Mesenchymal stem cell (in vitro differentiated cells and primary cell): ENCODE results near the gene AMT.

Experiments used
- DNase-seq: peaks from one replicate; pipeline ENCODE4 v3.0.0-alpha.2; 2013
- H2AFZ ChIP-seq: one replicate; pipeline ENCODE4 v1.6.1; 2013; ENCODE audit warnings: low read depth, mild to moderate bottlenecking, control low read depth, inconsistent platforms, low read length, moderate library complexity
- H2AK5ac ChIP-seq: 2 replicates; pipeline ENCODE4 v1.6.1; 2013; ENCODE audit warnings: low read length, moderate library complexity, mild to moderate bottlenecking, inconsistent platforms; ENCODE audit not compliant: severe bottlenecking
- H2BK120ac ChIP-seq: one replicate; pipeline ENCODE4 v1.6.1; 2013; ENCODE audit warnings: low read depth, mild to moderate bottlenecking, inconsistent platforms, low read length, moderate library complexity
- H2BK12ac ChIP-seq, 2 experiments: one replicate each; pipeline ENCODE4 v1.6.1; 2013; ENCODE audit warnings: inconsistent platforms in 2 of 2, low read length in 2 of 2, mild to moderate bottlenecking in 2 of 2, moderate library complexity in 2 of 2, control low read depth in 1 of 2
- H2BK15ac ChIP-seq: one replicate; pipeline ENCODE4 v1.6.1; 2013; ENCODE audit warnings: mild to moderate bottlenecking, low read depth, inconsistent platforms; ENCODE audit not compliant: poor library complexity, severe bottlenecking
- H2BK5ac ChIP-seq: 2 replicates; pipeline ENCODE4 v1.6.1; 2013; ENCODE audit warnings: low read depth, mild to moderate bottlenecking, low read length, control low read depth, inconsistent platforms; ENCODE audit not compliant: poor library complexity, severe bottlenecking
- H3K14ac ChIP-seq, 2 experiments: one replicate each; pipeline ENCODE4 v1.6.1; 2013; ENCODE audit warnings: inconsistent platforms in 2 of 2, low read length in 2 of 2, control low read depth in 1 of 2, mild to moderate bottlenecking in 1 of 2, moderate library complexity in 1 of 2
- H3K18ac ChIP-seq, 2 experiments: one replicate each; pipeline ENCODE4 v1.6.1; 2013; ENCODE audit warnings: inconsistent platforms in 2 of 2, low read length in 2 of 2, control low read depth in 1 of 2, low read depth in 1 of 2, mild to moderate bottlenecking in 1 of 2
- H3K23ac ChIP-seq, 2 experiments: one replicate each; pipeline ENCODE4 v1.6.1; 2013; ENCODE audit warnings: inconsistent platforms in 2 of 2, low read length in 2 of 2, mild to moderate bottlenecking in 2 of 2, moderate library complexity in 2 of 2, control low read depth in 1 of 2
- H3K27ac ChIP-seq: 2 replicates; pipeline ENCODE4 v1.5.1; 2013; ENCODE audit warnings: mild to moderate bottlenecking, moderate library complexity, low read length, control low read depth, inconsistent platforms; ENCODE audit not compliant: poor library complexity, severe bottlenecking
- H3K27me3 ChIP-seq, 2 experiments: 2 replicates each; pipeline versions ENCODE4 v1.6.1 to v1.7.0; 2013; ENCODE audit warnings: low read length in 2 of 2, mild to moderate bottlenecking in 2 of 2, moderate library complexity in 2 of 2, control low read depth in 1 of 2, inconsistent platforms in 1 of 2; ENCODE audit not compliant: control insufficient read depth in 1 of 2, insufficient read depth in 1 of 2
- H3K36me3 ChIP-seq, 2 experiments: 2 replicates each; pipeline versions ENCODE4 v1.6.1 to v1.7.0; 2013; ENCODE audit warnings: low read length in 2 of 2, control low read depth in 1 of 2, inconsistent platforms in 1 of 2, low read depth in 1 of 2, mild to moderate bottlenecking in 1 of 2; ENCODE audit not compliant: insufficient read depth in 2 of 2, control insufficient read depth in 1 of 2
- H3K4ac ChIP-seq, 2 experiments: one replicate each; pipeline ENCODE4 v1.6.1; 2013; ENCODE audit warnings: inconsistent platforms in 2 of 2, low read length in 2 of 2, mild to moderate bottlenecking in 2 of 2, moderate library complexity in 2 of 2, control low read depth in 1 of 2, low read depth in 1 of 2
- H3K4me1 ChIP-seq: 2 replicates; pipeline ENCODE4 v1.6.1; 2013; ENCODE audit warnings: low read depth, low read length, control low read depth; ENCODE audit not compliant: control insufficient read depth, insufficient read depth
- H3K4me2 ChIP-seq: 2 replicates; pipeline ENCODE4 v1.6.1; 2013; ENCODE audit warnings: low read length, mild to moderate bottlenecking, inconsistent platforms; ENCODE audit not compliant: poor library complexity, severe bottlenecking
- H3K4me3 ChIP-seq, 2 experiments: 2 replicates each; pipeline versions ENCODE4 v1.5.1 to v1.7.0; 2013; ENCODE audit warnings: low read length in 2 of 2, mild to moderate bottlenecking in 2 of 2, control low read depth in 1 of 2, low read depth in 1 of 2; ENCODE audit not compliant: insufficient read depth in 1 of 2
- H3K79me1 ChIP-seq: replicated peaks from 2 replicates; pipeline ENCODE4 v1.6.1; 2013; ENCODE audit warnings: mild to moderate bottlenecking, control low read depth, low read length, inconsistent platforms; ENCODE audit not compliant: poor library complexity, severe bottlenecking
- H3K9ac ChIP-seq: 2 replicates; pipeline ENCODE4 v1.7.0; 2013; ENCODE audit warnings: mild to moderate bottlenecking, low read length, moderate library complexity
- H3K9me3 ChIP-seq: 2 replicates; pipeline ENCODE4 v1.7.0; 2013; ENCODE audit warnings: mild to moderate bottlenecking, low read length; ENCODE audit not compliant: control insufficient read depth
- H4K8ac ChIP-seq: one replicate; pipeline ENCODE4 v1.6.1; 2013; ENCODE audit warnings: inconsistent platforms, mild to moderate bottlenecking, low read length, moderate library complexity
- H4K91ac ChIP-seq: one replicate; pipeline ENCODE4 v1.6.1; 2013; ENCODE audit warnings: mild to moderate bottlenecking, low read length, inconsistent platforms
- WGBS: methylation state at CpG from one replicate; pipeline ENCODE4 v1.1.7; 2013; ENCODE audit warnings: mixed read lengths; 5-methylcytosine and 5-hydroxymethylcytosine counted together

Gene AMT

GRCh38 chr3:49414753-49415152, 7.5 kb downstream of the AMT start:
- no peak overlapping the region for H2BK15ac ChIP-seq
- no peak overlapping the region for H3K14ac ChIP-seq
- no peaks in the 10 kb centered on the region for H3K9me3 ChIP-seq
- no peak overlapping the region for H3K27ac ChIP-seq
- no peak overlapping the region for H2BK120ac ChIP-seq
- no peaks in the 10 kb centered on the region for H3K27me3 ChIP-seq
- H2BK5ac ChIP-seq = no peak overlapping the region
- no peak overlapping the region for H2BK12ac ChIP-seq
- no peak overlapping the region for H4K8ac ChIP-seq
- H3K4me1 ChIP-seq = peaks cover 29% of the 10 kb centered on the region
- no peak overlapping the region for H2AK5ac ChIP-seq
- H3K4me2 ChIP-seq = no peak overlapping the region
- peaks cover 34 to 51% of the 10 kb centered on the region in 2 experiments for H3K36me3 ChIP-seq
- no peak overlapping the region for H3K4ac ChIP-seq
- H3K4me3 ChIP-seq = no peak overlapping the region
- no peak overlapping the region for H3K23ac ChIP-seq
- H4K91ac ChIP-seq = no peak overlapping the region
- no peak for DNase-seq
- no peak overlapping the region for H3K9ac ChIP-seq
- no peak overlapping the region for H2AFZ ChIP-seq
- WGBS = 95% methylated on average over 2 of the region's 2 CpGs
- peaks cover 33% of the 10 kb centered on the region for H3K79me1 ChIP-seq
- H3K18ac ChIP-seq = no peak overlapping the region

GRCh38 chr3:49413338-49413734, 8.9 kb downstream of the AMT start:
- H2BK5ac ChIP-seq = no peak overlapping the region
- DNase-seq = no peak
- WGBS = 97% methylated on average over 6 of the region's 6 CpGs

GRCh38 chr3:49412632-49413337, 9.5 kb downstream of the AMT start:
- H2AK5ac ChIP-seq = peak overlapping the region; percentile 90
- peak overlapping the region; percentile 99 for H3K18ac ChIP-seq
- H3K79me1 ChIP-seq = peaks cover 31% of the 10 kb centered on the region
- H3K27me3 ChIP-seq = no peaks in the 10 kb centered on the region
- no peak for DNase-seq
- peak overlapping the region in 1 of 2 experiments; percentile 98 for H3K14ac ChIP-seq
- peak overlapping the region; percentile 71 for H3K27ac ChIP-seq
- peak overlapping the region; percentile 96 for H3K9ac ChIP-seq
- peaks cover 24 to 39% of the 10 kb centered on the region in 2 experiments for H3K36me3 ChIP-seq
- H3K4me3 ChIP-seq = peak overlapping the region; percentile 75 to 90
- peak overlapping the region; percentile 72 for H3K4me2 ChIP-seq
- peak overlapping the region; percentile 2 to 3 for H2BK12ac ChIP-seq
- H2BK5ac ChIP-seq = no peak overlapping the region
- H3K4me1 ChIP-seq = peaks cover 27% of the 10 kb centered on the region
- peak overlapping the region; percentile 98 for H4K8ac ChIP-seq
- peak overlapping the region; percentile 44 for H2BK120ac ChIP-seq
- peak overlapping the region; percentile 15 for H2BK15ac ChIP-seq
- WGBS = 67% methylated on average over 16 of the region's 16 CpGs
- H3K9me3 ChIP-seq = no peaks in the 10 kb centered on the region
- peak overlapping the region; percentile 46 for H2AFZ ChIP-seq
- peak overlapping the region in 1 of 2 experiments; percentile 34 for H3K23ac ChIP-seq
- H3K4ac ChIP-seq = peak overlapping the region; percentile 93 to 94
- H4K91ac ChIP-seq = peak overlapping the region; percentile 97

More at GRCh38 chr3:49413338-49413734, 8.9 kb downstream of the AMT start:
- Histone ChIP-seq H3K9ac (peak overlapping the region; percentile 96), H3K14ac (no peak overlapping the region), H3K4me2 (peak overlapping the region; percentile 72), H2AFZ (no peak overlapping the region), H2BK15ac (no peak overlapping the region), H3K27me3 (no peaks in the 10 kb centered on the region), H2BK12ac (no peak overlapping the region), H4K91ac (no peak overlapping the region), H3K18ac (no peak overlapping the region), H3K79me1 (peaks cover 31% of the 10 kb centered on the region), H3K27ac (no peak overlapping the region), H3K9me3 (no peaks in the 10 kb centered on the region), H3K23ac (no peak overlapping the region), H2BK120ac (no peak overlapping the region), H2AK5ac (peak overlapping the region; percentile 79), H3K36me3 (peaks cover 27 to 43% of the 10 kb centered on the region in 2 experiments), H4K8ac (no peak overlapping the region), H3K4ac (no peak overlapping the region), H3K4me3 (peak overlapping the region in 1 of 2 experiments; percentile 90), H3K4me1 (peaks cover 26% of the 10 kb centered on the region)

- Histone ChIP-seq H3K27ac (peak within 1 kb of the TSS; percentile 71), H2AK5ac (peak within 1 kb of the TSS; percentile 90)
- peak; percentile 100 for DNase-seq
Measured at GRCh38 chr3:49411968-49412631, 10.2 kb downstream of the AMT start, which contains the start of the genes RHOA and TCTA. Gene RHOA (minus strand): TSS chr3:49411976. CDS start chr3:49375589, 36,387 bp downstream. Gene TCTA (plus strand): TSS chr3:49412423. CDS start chr3:49412427, 4 bp downstream.

More at GRCh38 chr3:49411968-49412631, 10.2 kb downstream of the AMT start, which contains the start of the genes RHOA and TCTA:
- H3K14ac ChIP-seq = peak within 1 kb of the TSS; percentile 65 to 98
- H4K91ac ChIP-seq = peak within 1 kb of the TSS; percentile 97
- H3K9ac ChIP-seq = peak within 1 kb of the TSS; percentile 96
- peak within 1 kb of the TSS; percentile 72 for H3K4me2 ChIP-seq
- peak within 1 kb of the TSS; percentile 99 to 100 for H3K18ac ChIP-seq
- H2BK120ac ChIP-seq = peak within 1 kb of the TSS; percentile 97
- H4K8ac ChIP-seq = peak within 1 kb of the TSS; percentile 98
- H3K4me1 ChIP-seq = peaks cover 23% of the 10 kb centered on the region
- peak within 1 kb of the TSS; percentile 93 to 94 for H3K4ac ChIP-seq
- H3K4me3 ChIP-seq = peak within 1 kb of the TSS; percentile 93 to 97
- H2BK5ac ChIP-seq = peak within 1 kb of the TSS; percentile 34
- H3K23ac ChIP-seq = peak within 1 kb of the TSS in 1 of 2 experiments; percentile 57
- H2BK15ac ChIP-seq = peak within 1 kb of the TSS; percentile 15
- peak within 1 kb of the TSS; percentile 46 for H2AFZ ChIP-seq
- peaks cover 17 to 32% of the 10 kb centered on the region in 2 experiments for H3K36me3 ChIP-seq
- no peaks in the 10 kb centered on the region for H3K9me3 ChIP-seq
- H3K79me1 ChIP-seq = peaks cover 26% of the 10 kb centered on the region
- no peaks in the 10 kb centered on the region for H3K27me3 ChIP-seq
- WGBS = 10% methylated on average over 60 of the region's 62 CpGs
- H2BK12ac ChIP-seq = peak within 1 kb of the TSS; percentile 3 to 94
